SKM-1 (cell line): ENCODE measurements around the gene IFT52.

ENCODE experiments used
- DNase-seq: peaks from one replicate; lab custom pipeline; 2025; ENCODE audit not compliant: unreplicated experiment; lab: John Stamatoyannopoulos, UW

IFT52 gene

DNA sequence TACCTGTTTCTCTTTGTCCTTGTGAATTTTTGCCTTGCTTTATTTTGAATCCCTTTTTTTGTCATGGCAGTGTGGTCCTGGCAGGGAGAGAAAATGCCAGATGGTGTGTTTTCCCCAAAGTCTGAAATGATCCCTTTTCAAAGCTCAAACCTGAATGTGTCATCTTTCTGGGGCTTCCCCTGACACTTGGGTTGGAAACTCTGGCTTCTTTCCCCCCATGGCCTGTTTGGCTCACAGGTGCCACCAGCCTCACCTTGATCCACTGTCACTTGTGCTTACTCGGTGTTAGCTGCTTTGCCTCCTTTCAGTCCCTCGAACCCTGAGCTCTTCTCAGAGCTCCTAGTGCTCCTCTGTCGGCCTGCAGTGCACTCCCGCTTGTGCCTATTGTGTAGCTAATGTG lies 98.4 kb downstream of the IFT52 start:
- DNase-seq, result no peak

- no peak for DNase-seq
Observed at GRCh38 chr20:43690943-43691598, 100.3 kb downstream of the IFT52 start.

GRCh38 chr20:43691928-43692524 lies 101.3 kb downstream of the IFT52 start:
- peak; percentile 34 for DNase-seq

DNA sequence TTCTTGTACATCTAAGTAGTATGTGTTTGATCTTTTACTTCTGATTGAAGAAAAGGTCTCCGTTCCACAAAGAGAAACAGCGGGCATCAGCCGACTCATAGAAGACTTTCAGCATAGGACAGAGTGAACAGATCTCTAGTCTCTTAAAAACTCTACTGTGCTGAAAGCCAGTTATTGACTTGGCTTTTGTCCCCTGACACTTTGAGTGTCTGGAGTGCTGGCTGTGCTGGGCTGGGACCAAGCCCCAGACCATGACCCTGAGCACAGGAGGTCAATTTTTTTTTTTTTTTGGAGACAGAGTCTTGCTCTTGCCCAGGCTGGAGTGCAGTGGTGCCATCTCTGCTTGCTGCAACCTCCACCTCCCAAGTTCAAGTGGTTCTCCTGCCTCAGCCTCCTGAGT lies 104.0 kb downstream of the IFT52 start:
- DNase-seq, result no peak

DNA sequence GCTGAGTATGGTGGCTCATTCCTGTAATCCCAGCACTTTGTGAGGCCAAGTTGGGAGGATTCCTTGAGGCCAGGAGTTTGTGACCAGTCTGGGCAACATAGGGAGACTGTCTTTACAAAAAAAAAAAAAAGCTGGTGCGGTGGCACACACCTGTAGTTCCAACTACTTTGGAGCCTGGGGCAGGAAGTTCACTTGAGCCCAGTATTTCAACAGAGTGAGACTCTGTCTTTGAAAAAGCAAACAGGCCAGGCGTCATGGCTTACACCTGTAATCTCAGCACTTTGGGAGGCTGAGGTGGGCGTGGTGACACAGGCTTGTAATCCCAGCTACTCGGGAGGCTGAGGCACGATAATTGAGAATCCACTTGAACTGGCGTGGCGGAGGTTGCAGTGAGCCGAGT lies 104.8 kb downstream of the IFT52 start:
- no peak for DNase-seq
